ENCODE data around the gene RSBN1L.
"Not testable (repeated sequence)": the region's sequence is repeated elsewhere in the genome, so short reads cannot be mapped to it uniquely, and the experiment has no call there.

The RSBN1L gene

GRCh38 chr7:77710861-77711260 lies 14.6 kb downstream of the RSBN1L start:
- Histone ChIP-seq H3K9ac (ENCODE audit: low read length) (no peak overlapping the region), H3K4me3 (ENCODE audit: low read depth in 1 of 2, low read length in 2 of 2) (no peak overlapping the region), H3K9me3 (ENCODE audit: low read length) (no peaks in the 10 kb centered on the region), H3K36me3 (ENCODE audit: insufficient read depth, low read length) (no peaks in the 10 kb centered on the region), H3K4me1 (ENCODE audit: insufficient read depth, low read length) (peaks cover 7% of the 10 kb centered on the region), H3K27ac (ENCODE audit: low read depth, low read length) (no peak overlapping the region), H3K27me3 (ENCODE audit: control insufficient read depth in 1 of 2, insufficient read depth in 2 of 2, low read length in 2 of 2) (no peaks in the 10 kb centered on the region)

GRCh38 chr7:77714195-77714594 lies 17.9 kb downstream of the RSBN1L start:
- no peak overlapping the region for H3K4me3 ChIP-seq (ENCODE audit: low read depth in 1 of 2, low read length in 2 of 2)
- H3K9me3 ChIP-seq (ENCODE audit: low read length) = no peaks in the 10 kb centered on the region
- no peak overlapping the region for H3K27ac ChIP-seq (ENCODE audit: low read depth, low read length)
- H3K27me3 ChIP-seq (ENCODE audit: control insufficient read depth in 1 of 2, insufficient read depth in 2 of 2, low read length in 2 of 2) = no peaks in the 10 kb centered on the region
- H3K4me1 ChIP-seq (ENCODE audit: insufficient read depth, low read length) = peaks cover 7% of the 10 kb centered on the region
- no peaks in the 10 kb centered on the region for H3K36me3 ChIP-seq (ENCODE audit: insufficient read depth, low read length)
- no peak overlapping the region for H3K9ac ChIP-seq (ENCODE audit: low read length)

DNA sequence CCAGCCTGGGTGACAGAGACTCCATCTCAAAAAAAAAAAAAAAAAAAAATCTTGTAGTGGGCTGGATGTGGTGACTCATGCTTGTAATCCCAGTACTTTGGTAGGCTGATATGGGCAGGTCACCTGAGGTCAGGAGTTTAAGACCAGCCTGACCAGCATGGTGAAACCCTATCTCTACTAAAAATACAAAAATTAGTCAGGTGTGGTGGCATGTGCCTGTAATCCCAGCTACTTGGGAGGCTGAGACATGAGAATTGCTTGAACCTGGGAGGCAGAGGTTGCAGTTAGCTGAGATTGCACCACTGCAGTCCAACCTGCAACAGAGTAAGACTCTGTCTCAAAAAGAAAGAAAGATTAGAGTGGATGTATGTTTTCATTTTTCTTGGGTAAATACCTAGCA lies 18.7 kb downstream of the RSBN1L start:
- not testable (repeated sequence) for H3K27me3 ChIP-seq (ENCODE audit: control insufficient read depth in 1 of 2, insufficient read depth in 2 of 2, low read length in 2 of 2); H3K36me3 ChIP-seq (ENCODE audit: insufficient read depth, low read length); H3K9me3 ChIP-seq (ENCODE audit: low read length); H3K4me1 ChIP-seq (ENCODE audit: insufficient read depth, low read length); H3K4me3 ChIP-seq (ENCODE audit: low read depth in 1 of 2, low read length in 2 of 2); H3K27ac ChIP-seq (ENCODE audit: low read depth, low read length); H3K9ac ChIP-seq (ENCODE audit: low read length)

GRCh38 chr7:77716804-77717203 lies 20.5 kb downstream of the RSBN1L start:
- H3K27me3 ChIP-seq (ENCODE audit: control insufficient read depth in 1 of 2, insufficient read depth in 2 of 2, low read length in 2 of 2) = no peaks in the 10 kb centered on the region
- H3K36me3 ChIP-seq (ENCODE audit: insufficient read depth, low read length) = no peaks in the 10 kb centered on the region
- no peaks in the 10 kb centered on the region for H3K9me3 ChIP-seq (ENCODE audit: low read length)
- no peak overlapping the region for H3K4me3 ChIP-seq (ENCODE audit: low read depth in 1 of 2, low read length in 2 of 2)
- H3K9ac ChIP-seq (ENCODE audit: low read length) = no peak overlapping the region
- H3K4me1 ChIP-seq (ENCODE audit: insufficient read depth, low read length) = peaks cover 12% of the 10 kb centered on the region
- no peak overlapping the region for H3K27ac ChIP-seq (ENCODE audit: low read depth, low read length)

GRCh38 chr7:77717566-77717965 lies 21.3 kb downstream of the RSBN1L start:
- not testable (repeated sequence) for H3K27ac ChIP-seq (ENCODE audit: low read depth, low read length); H3K9ac ChIP-seq (ENCODE audit: low read length); H3K27me3 ChIP-seq (ENCODE audit: control insufficient read depth in 1 of 2, insufficient read depth in 2 of 2, low read length in 2 of 2); H3K9me3 ChIP-seq (ENCODE audit: low read length); H3K4me3 ChIP-seq (ENCODE audit: low read depth in 1 of 2, low read length in 2 of 2); H3K36me3 ChIP-seq (ENCODE audit: insufficient read depth, low read length)
- H3K4me1 ChIP-seq (ENCODE audit: insufficient read depth, low read length) = peaks cover 20% of the 10 kb centered on the region

DNA sequence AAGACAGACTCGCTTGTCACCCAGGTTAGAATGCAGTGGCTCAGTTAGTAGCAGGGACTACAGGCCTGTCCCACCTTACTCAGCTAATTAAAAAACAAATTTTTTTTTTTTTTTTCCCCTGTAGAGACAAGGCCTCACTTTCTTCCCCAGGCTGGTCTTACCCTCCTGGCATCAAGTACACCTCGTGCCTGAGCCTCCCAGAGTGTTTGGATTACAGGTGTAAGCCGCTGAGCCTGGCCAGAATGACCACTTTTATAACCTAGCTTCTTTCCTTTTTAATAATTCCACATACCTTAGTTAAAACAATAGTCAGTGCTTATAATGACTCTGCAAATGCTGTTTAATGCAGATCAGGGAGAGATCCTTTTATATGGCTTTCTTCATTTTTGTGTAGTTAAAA lies 31.3 kb downstream of the RSBN1L start:
- H3K4me3 ChIP-seq (ENCODE audit: low read depth in 1 of 2, low read length in 2 of 2) = peak overlapping the region in 1 of 2 donors; percentile 29
- H3K9ac ChIP-seq (ENCODE audit: low read length) = no peak overlapping the region
- H3K27ac ChIP-seq (ENCODE audit: low read depth, low read length) = peak overlapping the region; percentile 8
- no peaks in the 10 kb centered on the region for H3K36me3 ChIP-seq (ENCODE audit: insufficient read depth, low read length)
- H3K9me3 ChIP-seq (ENCODE audit: low read length) = no peaks in the 10 kb centered on the region
- H3K27me3 ChIP-seq (ENCODE audit: control insufficient read depth in 1 of 2, insufficient read depth in 2 of 2, low read length in 2 of 2) = no peaks in the 10 kb centered on the region
- H3K4me1 ChIP-seq (ENCODE audit: insufficient read depth, low read length) = peaks cover 31% of the 10 kb centered on the region

DNA sequence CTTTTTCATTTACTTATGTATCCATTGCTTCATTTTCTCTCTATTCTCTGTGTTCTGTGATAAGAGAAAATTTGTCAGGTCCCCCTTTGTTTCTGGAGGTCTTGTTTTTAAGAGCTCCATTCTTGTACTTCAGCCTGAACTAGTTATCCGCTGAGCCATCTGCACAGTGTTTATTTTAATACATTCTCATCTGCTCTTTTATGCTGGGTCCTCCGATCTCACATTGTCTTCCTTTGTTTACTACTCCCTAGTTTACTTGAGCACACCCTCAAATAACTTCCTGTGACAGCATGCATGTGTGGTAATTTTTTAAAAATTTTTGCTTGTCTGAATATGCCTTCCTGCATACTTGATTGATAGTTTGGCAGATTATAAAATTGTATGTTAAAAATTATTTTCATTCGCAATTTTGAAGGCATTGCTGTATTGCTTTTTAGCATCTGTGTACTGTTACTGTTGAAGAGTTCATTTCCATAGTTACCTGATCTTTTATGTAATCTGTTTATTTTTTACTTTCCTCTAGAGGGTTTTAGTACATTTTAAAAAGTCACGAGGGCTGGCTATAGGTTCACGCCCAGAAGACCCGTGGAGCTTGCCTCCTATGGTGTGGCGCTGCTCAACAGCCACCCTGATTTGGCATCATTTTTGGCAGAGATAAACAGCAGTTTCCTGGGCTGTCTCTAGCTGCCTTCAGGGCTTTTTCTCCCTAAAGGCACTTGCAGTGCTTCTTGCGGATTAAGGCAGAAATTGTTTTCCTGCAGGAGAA lies 31.9 kb downstream of the RSBN1L start:
- H3K4me3 ChIP-seq (ENCODE audit: low read depth in 1 of 2, low read length in 2 of 2) = peak overlapping the region in 1 of 2 donors; percentile 29
- H3K9ac ChIP-seq (ENCODE audit: low read length) = no peak overlapping the region
- H3K4me1 ChIP-seq (ENCODE audit: insufficient read depth, low read length) = peaks cover 27% of the 10 kb centered on the region
- peak overlapping the region; percentile 8 for H3K27ac ChIP-seq (ENCODE audit: low read depth, low read length)
- H3K27me3 ChIP-seq (ENCODE audit: control insufficient read depth in 1 of 2, insufficient read depth in 2 of 2, low read length in 2 of 2) = no peaks in the 10 kb centered on the region
- no peaks in the 10 kb centered on the region for H3K36me3 ChIP-seq (ENCODE audit: insufficient read depth, low read length)
- no peaks in the 10 kb centered on the region for H3K9me3 ChIP-seq (ENCODE audit: low read length)

DNA sequence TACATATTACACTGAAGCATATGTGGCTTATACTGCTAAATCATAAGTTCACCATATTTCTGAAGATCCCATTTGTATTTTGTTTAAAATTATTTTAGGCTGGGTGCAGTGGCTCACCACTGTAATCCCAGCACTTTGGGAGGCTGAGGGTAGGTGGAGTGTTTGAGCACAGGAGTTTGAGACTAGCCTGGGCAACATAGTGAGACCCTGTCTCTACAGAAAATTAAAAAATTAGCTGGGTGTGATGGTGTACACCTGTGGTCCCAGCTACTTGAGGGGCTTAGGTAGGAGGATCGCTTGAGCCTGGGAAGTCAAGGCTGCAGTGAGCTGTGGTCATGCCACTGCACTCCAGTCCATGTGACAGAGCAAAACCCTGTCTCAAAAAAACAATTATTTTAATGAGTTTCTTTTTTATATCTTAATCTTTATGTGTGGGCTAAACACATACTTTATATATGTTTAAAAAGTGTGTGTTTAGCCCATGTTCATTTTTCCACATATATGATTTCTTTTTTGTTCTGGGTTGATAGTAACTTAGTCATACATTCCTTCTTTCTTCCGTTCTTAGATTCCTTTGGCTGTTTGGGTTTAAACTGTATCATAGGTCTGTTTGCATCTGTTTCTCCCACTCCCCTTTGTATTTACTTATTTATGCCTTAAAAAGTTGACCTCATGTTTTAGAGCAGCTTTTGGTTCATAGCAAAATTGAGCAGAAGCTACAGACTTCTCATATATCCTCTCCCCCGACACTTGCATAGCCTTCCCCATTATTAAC lies 33.5 kb downstream of the RSBN1L start:
- H3K4me3 ChIP-seq (ENCODE audit: low read depth in 1 of 2, low read length in 2 of 2) = no peak overlapping the region
- peak overlapping the region; percentile 16 for H3K27ac ChIP-seq (ENCODE audit: low read depth, low read length)
- H3K36me3 ChIP-seq (ENCODE audit: insufficient read depth, low read length) = no peaks in the 10 kb centered on the region
- H3K4me1 ChIP-seq (ENCODE audit: insufficient read depth, low read length) = peaks cover 27% of the 10 kb centered on the region
- no peaks in the 10 kb centered on the region for H3K9me3 ChIP-seq (ENCODE audit: low read length)
- H3K27me3 ChIP-seq (ENCODE audit: control insufficient read depth in 1 of 2, insufficient read depth in 2 of 2, low read length in 2 of 2) = no peaks in the 10 kb centered on the region
- H3K9ac ChIP-seq (ENCODE audit: low read length) = no peak overlapping the region

- H3K4me3 ChIP-seq (ENCODE audit: low read depth in 1 of 2, low read length in 2 of 2) = no peak overlapping the region
- H3K27me3 ChIP-seq (ENCODE audit: control insufficient read depth in 1 of 2, insufficient read depth in 2 of 2, low read length in 2 of 2) = no peaks in the 10 kb centered on the region
- peaks cover 32% of the 10 kb centered on the region for H3K4me1 ChIP-seq (ENCODE audit: insufficient read depth, low read length)
- no peaks in the 10 kb centered on the region for H3K9me3 ChIP-seq (ENCODE audit: low read length)
- H3K27ac ChIP-seq (ENCODE audit: low read depth, low read length) = no peak overlapping the region
- H3K9ac ChIP-seq (ENCODE audit: low read length) = no peak overlapping the region
- no peaks in the 10 kb centered on the region for H3K36me3 ChIP-seq (ENCODE audit: insufficient read depth, low read length)
These were observed 35.5 kb downstream of the RSBN1L start for GRCh38 chr7:77731716-77732115.

GRCh38 chr7:77734659-77735421 lies 38.6 kb downstream of the RSBN1L start:
- peaks cover 14% of the 10 kb centered on the region for H3K36me3 ChIP-seq (ENCODE audit: insufficient read depth, low read length)
- no peak overlapping the region for H3K4me3 ChIP-seq (ENCODE audit: low read depth in 1 of 2, low read length in 2 of 2)
- no peaks in the 10 kb centered on the region for H3K9me3 ChIP-seq (ENCODE audit: low read length)
- H3K9ac ChIP-seq (ENCODE audit: low read length) = no peak overlapping the region
- no peaks in the 10 kb centered on the region for H3K27me3 ChIP-seq (ENCODE audit: control insufficient read depth in 1 of 2, insufficient read depth in 2 of 2, low read length in 2 of 2)
- peaks cover 10% of the 10 kb centered on the region for H3K4me1 ChIP-seq (ENCODE audit: insufficient read depth, low read length)
- H3K27ac ChIP-seq (ENCODE audit: low read depth, low read length) = no peak overlapping the region

DNA sequence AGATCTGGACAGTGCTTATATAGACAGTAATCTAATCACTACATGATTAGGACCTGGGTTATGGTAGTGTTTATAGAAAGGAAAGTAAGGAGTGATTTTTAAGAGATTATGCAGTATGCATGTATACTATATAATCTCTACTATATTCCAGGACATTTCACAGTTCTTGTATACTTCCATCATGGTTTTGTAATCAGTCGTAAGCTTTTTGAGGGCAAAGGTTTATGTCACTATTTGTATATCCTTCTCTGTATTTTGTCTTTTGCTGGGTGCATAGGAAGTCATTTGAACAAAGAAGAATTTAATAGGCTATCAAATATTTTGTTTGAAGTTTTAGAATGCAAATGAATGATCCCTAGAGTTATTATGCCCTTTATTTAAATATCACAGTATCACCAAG lies 39.2 kb downstream of the RSBN1L start:
- H3K4me1 ChIP-seq (ENCODE audit: insufficient read depth, low read length) = peaks cover 10% of the 10 kb centered on the region
- H3K36me3 ChIP-seq (ENCODE audit: insufficient read depth, low read length) = peaks cover 14% of the 10 kb centered on the region
- H3K9me3 ChIP-seq (ENCODE audit: low read length) = no peaks in the 10 kb centered on the region

More for the DNA sequence above, 39.2 kb downstream of the RSBN1L start:
- Histone ChIP-seq H3K4me3 (ENCODE audit: low read depth in 1 of 2, low read length in 2 of 2) (no peak overlapping the region), H3K27me3 (ENCODE audit: control insufficient read depth in 1 of 2, insufficient read depth in 2 of 2, low read length in 2 of 2) (no peaks in the 10 kb centered on the region), H3K27ac (ENCODE audit: low read depth, low read length) (no peak overlapping the region), H3K9ac (ENCODE audit: low read length) (no peak overlapping the region)

All from muscle layer of colon (tissue), 2 donors.